Neuronal stem cell (in vitro differentiated cells): Measurements from ENCODE around the gene FYTTD1.

ENCODE experiments used
- DNase-seq: peaks from one replicate; pipeline ENCODE4 v3.0.0-alpha.2; 2013; ENCODE audit warnings: low spot score
- H2AFZ ChIP-seq: one replicate; pipeline ENCODE4 v1.6.1; 2013; ENCODE audit warnings: mild to moderate bottlenecking, low read length, inconsistent platforms
- H2AK5ac ChIP-seq: 2 replicates; pipeline ENCODE4 v1.6.1; 2013; ENCODE audit warnings: low read depth, mild to moderate bottlenecking, inconsistent platforms, low read length, moderate library complexity, mixed read lengths
- H2BK120ac ChIP-seq: 2 replicates; pipeline ENCODE4 v1.6.1; 2013; ENCODE audit warnings: low read depth, mild to moderate bottlenecking, inconsistent platforms, low read length, moderate library complexity, mixed read lengths
- H2BK12ac ChIP-seq: one replicate; pipeline ENCODE4 v1.6.1; 2013; ENCODE audit warnings: low read length, inconsistent platforms
- H2BK15ac ChIP-seq: 2 replicates; pipeline ENCODE4 v1.6.1; 2013; ENCODE audit warnings: mild to moderate bottlenecking, low read length, inconsistent platforms, mixed read lengths
- H2BK5ac ChIP-seq: one replicate; pipeline ENCODE4 v1.6.1; 2013; ENCODE audit warnings: inconsistent platforms, mild to moderate bottlenecking, low read length, moderate library complexity
- H3K14ac ChIP-seq: one replicate; pipeline ENCODE4 v1.6.1; 2013; ENCODE audit warnings: low read length, inconsistent platforms
- H3K18ac ChIP-seq: 2 replicates; pipeline ENCODE4 v1.6.1; 2013; ENCODE audit warnings: low read length, inconsistent platforms
- H3K23ac ChIP-seq: 2 replicates; pipeline ENCODE4 v1.6.1; 2013; ENCODE audit warnings: low read depth, mild to moderate bottlenecking, mixed read lengths, low read length, inconsistent platforms; ENCODE audit not compliant: poor library complexity
- H3K27ac ChIP-seq: replicated peaks from 3 replicates; pipeline ENCODE4 v1.5.1; 2013; ENCODE audit warnings: low read length, inconsistent platforms
- H3K27me3 ChIP-seq, 3 experiments: 2 replicates each; pipeline ENCODE4 v1.6.1; 2013; ENCODE audit warnings: low read length in 3 of 3, mild to moderate bottlenecking in 2 of 3, inconsistent platforms in 1 of 3, low read depth in 1 of 3, mixed read lengths in 1 of 3, moderate library complexity in 1 of 3; ENCODE audit not compliant: control insufficient read depth in 3 of 3, insufficient read depth in 3 of 3
- H3K36me3 ChIP-seq, 2 donors: replicated peaks in 1 of 2; 2 replicates each; pipeline ENCODE4 v1.6.1; 2013; ENCODE audit warnings: low read length in 2 of 2; ENCODE audit not compliant: control insufficient read depth in 2 of 2, insufficient read depth in 2 of 2
- H3K4ac ChIP-seq: 2 replicates; pipeline ENCODE4 v1.6.1; 2013; ENCODE audit warnings: inconsistent platforms, mild to moderate bottlenecking, low read length, moderate library complexity
- H3K4me1 ChIP-seq, 2 donors: 1 replicate in 1 of 2; 2 replicates in 1 of 2; pipeline ENCODE4 v1.6.1; 2013; ENCODE audit warnings: low read length in 2 of 2, low read depth in 1 of 2; ENCODE audit not compliant: control insufficient read depth in 2 of 2, insufficient read depth in 1 of 2
- H3K4me2 ChIP-seq: one replicate; pipeline ENCODE4 v1.6.1; 2013; ENCODE audit warnings: mild to moderate bottlenecking, low read length, inconsistent platforms; ENCODE audit not compliant: insufficient read depth, poor library complexity, severe bottlenecking
- H3K4me3 ChIP-seq, 2 donors: 2 replicates each; pipeline ENCODE4 v1.5.1; 2013; ENCODE audit warnings: low read length in 2 of 2, mild to moderate bottlenecking in 2 of 2, inconsistent platforms in 1 of 2, moderate library complexity in 1 of 2
- H3K79me1 ChIP-seq: one replicate; pipeline ENCODE4 v1.6.1; 2013; ENCODE audit warnings: low read depth, mild to moderate bottlenecking, inconsistent platforms, low read length, moderate library complexity
- H3K9ac ChIP-seq: one replicate; pipeline ENCODE4 v1.6.1; 2013; ENCODE audit warnings: mild to moderate bottlenecking, low read depth, low read length, inconsistent platforms; ENCODE audit not compliant: poor library complexity
- H3K9me3 ChIP-seq, 2 donors: replicated peaks in 1 of 2; 2 replicates each; pipeline versions ENCODE3 to v1.6.1; 2013; ENCODE audit warnings: low read length in 2 of 2, mild to moderate bottlenecking in 2 of 2, inconsistent platforms in 1 of 2, low read depth in 1 of 2, mixed read lengths in 1 of 2, moderate library complexity in 1 of 2; ENCODE audit not compliant: control insufficient read depth in 2 of 2, insufficient read depth in 1 of 2
- H4K8ac ChIP-seq: one replicate; pipeline ENCODE4 v1.6.1; 2013; ENCODE audit warnings: low read depth, mild to moderate bottlenecking, inconsistent platforms, low read length, moderate library complexity
- H4K91ac ChIP-seq: one replicate; pipeline ENCODE4 v1.6.1; 2013; ENCODE audit warnings: low read length, low read depth, mild to moderate bottlenecking, inconsistent platforms; ENCODE audit not compliant: poor library complexity
- WGBS, 2 donors: extraction: QIAGEN DNeasy Blood & Tissue Kit; methylation state at CpG; one replicate each; pipeline ENCODE4 v1.1.7; 2013; ENCODE audit warnings: missing lambda C conversion rate in 2 of 2, mixed read lengths in 1 of 2; ENCODE audit not compliant: insufficient read length in 2 of 2, insufficient replicate concordance in 1 of 2; ENCODE audit errors: extremely low coverage in 2 of 2; 5-methylcytosine and 5-hydroxymethylcytosine counted together

FYTTD1 gene

GRCh38 chr3:197830967-197831313 lies 81.3 kb downstream of the FYTTD1 start:
- H2AFZ ChIP-seq = no peak overlapping the region
- no peak overlapping the region for H2AK5ac ChIP-seq
- H2BK120ac ChIP-seq = no peak overlapping the region
- H2BK12ac ChIP-seq = no peak overlapping the region
- H4K91ac ChIP-seq = no peak overlapping the region
- no peak overlapping the region for H2BK15ac ChIP-seq
- no peak overlapping the region for H3K27ac ChIP-seq
- no peaks in the 10 kb centered on the region for H3K4me1 ChIP-seq
- H2BK5ac ChIP-seq = no peak overlapping the region
- no peak overlapping the region for H3K4ac ChIP-seq
- WGBS, 2 donors = no CpG with 5 or more reads among the region's 8 CpGs
- H3K9ac ChIP-seq = no peak overlapping the region
- H3K36me3 ChIP-seq = peaks cover 14 to 96% of the 10 kb centered on the region in 2 donors
- no peak overlapping the region for H3K14ac ChIP-seq
- no peak overlapping the region for H3K4me3 ChIP-seq
- H3K27me3 ChIP-seq = no peaks in the 10 kb centered on the region
- H3K23ac ChIP-seq = no peak overlapping the region
- no peak overlapping the region for H3K4me2 ChIP-seq
- H3K18ac ChIP-seq = no peak overlapping the region
- H3K79me1 ChIP-seq = no peaks in the 10 kb centered on the region
- H4K8ac ChIP-seq = no peak overlapping the region
- no peaks in the 10 kb centered on the region for H3K9me3 ChIP-seq
- DNase-seq = no peak

DNA sequence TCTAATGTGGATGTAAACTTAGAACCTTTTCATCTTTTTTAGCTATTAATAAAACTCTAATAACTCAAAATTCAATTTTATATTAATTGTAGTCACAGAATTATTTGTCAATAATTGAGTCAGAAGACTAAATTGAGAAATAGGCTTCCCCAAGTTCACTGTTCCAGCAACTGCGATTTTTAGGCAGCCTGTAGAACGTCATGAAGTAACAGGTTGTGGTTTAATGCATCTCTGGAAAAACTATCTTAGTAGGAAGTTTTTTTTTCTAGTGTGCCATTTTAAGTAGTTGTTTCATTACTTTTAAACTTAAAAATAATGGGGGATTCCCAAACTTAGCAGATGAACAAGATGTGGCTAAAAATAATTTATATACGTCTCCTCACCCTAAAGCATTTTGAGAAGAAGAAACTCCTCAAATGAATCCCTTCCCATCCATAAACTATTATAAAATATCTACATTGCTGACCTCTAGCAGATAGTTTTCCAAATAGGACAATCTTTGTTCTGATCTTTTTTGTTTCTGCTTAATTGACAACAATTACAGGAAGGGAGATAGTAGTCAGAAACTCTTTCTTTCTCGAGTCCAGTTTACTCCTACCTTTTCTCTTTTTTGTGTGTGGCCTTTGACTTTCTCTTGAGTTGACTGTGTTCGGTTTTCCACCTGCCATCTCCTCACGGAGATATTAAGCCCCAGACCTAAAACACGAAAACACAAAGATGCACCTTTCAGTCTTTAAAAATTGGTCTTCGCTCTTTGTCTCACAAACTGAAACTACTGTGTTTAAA lies 84.4 kb downstream of the FYTTD1 start:
- H2BK120ac ChIP-seq = no peak overlapping the region
- no peak overlapping the region for H3K14ac ChIP-seq
- H2BK15ac ChIP-seq = no peak overlapping the region
- no peak for DNase-seq
- no peaks in the 10 kb centered on the region for H3K27me3 ChIP-seq
- H4K8ac ChIP-seq = no peak overlapping the region
- no peak overlapping the region for H2BK5ac ChIP-seq
- no peak overlapping the region for H2AFZ ChIP-seq
- H3K18ac ChIP-seq = no peak overlapping the region
- no peak overlapping the region for H3K23ac ChIP-seq
- H3K79me1 ChIP-seq = no peaks in the 10 kb centered on the region
- H4K91ac ChIP-seq = no peak overlapping the region
- H3K4me1 ChIP-seq = no peaks in the 10 kb centered on the region
- H3K9ac ChIP-seq = no peak overlapping the region
- H3K9me3 ChIP-seq = no peaks in the 10 kb centered on the region
- no CpG with 5 or more reads among the region's 8 CpGs for WGBS, 2 donors
- no peak overlapping the region for H3K4me2 ChIP-seq
- no peak overlapping the region for H2AK5ac ChIP-seq
- no peak overlapping the region for H2BK12ac ChIP-seq
- H3K4me3 ChIP-seq = no peak overlapping the region
- H3K27ac ChIP-seq = no peak overlapping the region
- H3K36me3 ChIP-seq = peaks cover 9 to 99% of the 10 kb centered on the region in 2 donors
- H3K4ac ChIP-seq = no peak overlapping the region

DNA sequence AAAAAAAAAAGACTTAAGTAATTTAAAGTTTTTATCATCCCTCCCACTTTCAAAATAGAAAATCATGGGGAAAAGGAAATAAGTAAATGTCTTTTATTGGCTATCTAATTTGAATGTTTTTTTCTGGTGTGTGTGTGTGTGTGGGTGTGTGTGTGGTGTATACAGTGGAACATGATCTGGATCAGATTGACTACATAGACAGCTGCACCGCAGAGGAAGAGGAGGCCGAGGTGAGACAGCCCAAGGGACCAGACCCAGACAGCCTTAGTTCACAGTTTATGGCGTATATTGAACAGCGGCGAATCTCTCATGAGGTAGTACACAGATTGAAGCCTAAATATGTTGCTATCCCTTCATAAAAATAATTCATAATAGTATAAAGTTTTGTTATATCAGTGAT lies 85.8 kb downstream of the FYTTD1 start:
- H2AFZ ChIP-seq = no peak overlapping the region
- no peak overlapping the region for H3K4me3 ChIP-seq
- no peaks in the 10 kb centered on the region for H3K4me1 ChIP-seq
- H3K4ac ChIP-seq = no peak overlapping the region
- no peak overlapping the region for H4K91ac ChIP-seq
- H3K14ac ChIP-seq = no peak overlapping the region
- no peak overlapping the region for H3K9ac ChIP-seq
- no peak for DNase-seq
- H2BK120ac ChIP-seq = no peak overlapping the region
- H3K79me1 ChIP-seq = no peaks in the 10 kb centered on the region
- no peak overlapping the region for H2BK15ac ChIP-seq
- H2BK12ac ChIP-seq = no peak overlapping the region
- no peak overlapping the region for H3K27ac ChIP-seq
- no peak overlapping the region for H4K8ac ChIP-seq
- H3K9me3 ChIP-seq = no peaks in the 10 kb centered on the region
- H2AK5ac ChIP-seq = no peak overlapping the region
- no CpG with 5 or more reads among the region's 5 CpGs for WGBS, 2 donors
- no peak overlapping the region for H2BK5ac ChIP-seq
- no peak overlapping the region for H3K4me2 ChIP-seq
- peaks cover 9 to 99% of the 10 kb centered on the region in 2 donors for H3K36me3 ChIP-seq
- H3K23ac ChIP-seq = no peak overlapping the region
- no peak overlapping the region for H3K18ac ChIP-seq
- no peaks in the 10 kb centered on the region for H3K27me3 ChIP-seq

DNA sequence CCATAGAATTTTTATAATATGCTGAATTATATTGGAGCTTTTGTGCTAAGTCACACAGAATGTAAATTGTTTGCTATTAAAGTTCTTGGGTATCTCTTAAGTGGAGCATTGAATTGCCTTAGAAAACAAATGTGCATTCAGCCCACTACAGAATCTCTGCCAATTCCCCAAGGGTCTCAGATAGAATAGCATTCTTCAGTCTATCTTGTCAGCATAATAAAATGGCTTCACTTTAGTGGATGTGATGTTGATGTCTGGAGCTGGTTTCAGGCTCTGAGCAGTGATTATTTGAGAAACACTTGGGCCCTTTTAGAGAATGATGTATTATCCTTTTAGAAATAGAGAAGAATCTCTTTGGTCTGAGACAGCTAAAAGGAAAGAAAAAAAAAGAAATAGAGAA lies 86.6 kb downstream of the FYTTD1 start:
- Histone ChIP-seq H3K27me3 (no peaks in the 10 kb centered on the region), H2BK120ac (no peak overlapping the region), H2BK12ac (no peak overlapping the region), H2AFZ (no peak overlapping the region), H4K91ac (no peak overlapping the region), H2AK5ac (no peak overlapping the region), H3K9ac (no peak overlapping the region), H3K14ac (no peak overlapping the region), H3K36me3 (peaks cover 12 to 99% of the 10 kb centered on the region in 2 donors), H3K9me3 (no peaks in the 10 kb centered on the region), H3K27ac (no peak overlapping the region), H3K4me1 (no peaks in the 10 kb centered on the region), H2BK5ac (no peak overlapping the region), H4K8ac (no peak overlapping the region), H3K79me1 (no peaks in the 10 kb centered on the region), H3K4me3 (no peak overlapping the region), H2BK15ac (no peak overlapping the region), H3K18ac (no peak overlapping the region), H3K4ac (no peak overlapping the region), H3K23ac (no peak overlapping the region), H3K4me2 (no peak overlapping the region)
- DNase-seq = no peak
